ENCODE data around the gene FKBP15. TPM values are rescaled to one million over a fixed set of nuclear protein-coding genes. Genes with fewer than 3 reads are reported as not detected.

Gene FKBP15
- total and polyA plus RNA-seq, 8 donors, result 5.5 to 36.6 (median 13.7) TPM

DNA sequence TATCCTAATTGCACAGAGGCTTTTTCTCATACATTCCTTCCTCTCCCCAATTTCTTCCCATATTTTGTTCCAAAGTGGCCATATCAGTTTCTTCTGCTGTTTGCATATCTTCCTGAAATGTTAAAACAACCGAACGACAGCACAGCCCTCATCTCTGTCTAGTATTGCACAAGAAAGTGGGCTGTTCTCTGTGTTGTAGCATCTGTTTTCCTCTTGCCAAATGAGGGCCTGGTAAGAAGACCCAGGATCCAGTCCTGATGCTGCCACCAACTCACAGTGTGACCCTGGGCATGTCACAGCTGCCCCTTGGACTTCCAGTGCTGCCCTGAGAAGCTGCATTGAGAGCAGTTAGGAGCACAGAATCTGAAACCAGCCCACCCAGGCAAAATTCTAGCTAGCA, 66.1 kb downstream of the FKBP15 start:
- Histone ChIP-seq H3K4me3 (no peak overlapping the region), H3K36me3 (peaks cover 15 to 32% (median 28%) of the 10 kb centered on the region in 4 donors), H3K27me3 (no peaks in the 10 kb centered on the region), H3K4me1 (peaks cover 11 to 58% (median 42%) of the 10 kb centered on the region in 4 donors), H3K9me3 (no peaks in the 10 kb centered on the region), H3K27ac (peak overlapping the region in 3 of 5 donors; percentile 0 to 31 (median 25))
- no peak for TF ChIP-seq POLR2AphosphoS5 (IDR thresholded peaks at IDR 0.05)
- TF ChIP-seq POLR2A (IDR thresholded peaks at IDR 0.05), result no peak
- TF ChIP-seq, protein P1, sequence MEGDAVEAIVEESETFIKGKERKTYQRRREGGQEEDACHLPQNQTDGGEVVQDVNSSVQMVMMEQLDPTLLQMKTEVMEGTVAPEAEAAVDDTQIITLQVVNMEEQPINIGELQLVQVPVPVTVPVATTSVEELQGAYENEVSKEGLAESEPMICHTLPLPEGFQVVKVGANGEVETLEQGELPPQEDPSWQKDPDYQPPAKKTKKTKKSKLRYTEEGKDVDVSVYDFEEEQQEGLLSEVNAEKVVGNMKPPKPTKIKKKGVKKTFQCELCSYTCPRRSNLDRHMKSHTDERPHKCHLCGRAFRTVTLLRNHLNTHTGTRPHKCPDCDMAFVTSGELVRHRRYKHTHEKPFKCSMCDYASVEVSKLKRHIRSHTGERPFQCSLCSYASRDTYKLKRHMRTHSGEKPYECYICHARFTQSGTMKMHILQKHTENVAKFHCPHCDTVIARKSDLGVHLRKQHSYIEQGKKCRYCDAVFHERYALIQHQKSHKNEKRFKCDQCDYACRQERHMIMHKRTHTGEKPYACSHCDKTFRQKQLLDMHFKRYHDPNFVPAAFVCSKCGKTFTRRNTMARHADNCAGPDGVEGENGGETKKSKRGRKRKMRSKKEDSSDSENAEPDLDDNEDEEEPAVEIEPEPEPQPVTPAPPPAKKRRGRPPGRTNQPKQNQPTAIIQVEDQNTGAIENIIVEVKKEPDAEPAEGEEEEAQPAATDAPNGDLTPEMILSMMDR (IDR thresholded peaks at IDR 0.05), result no peak
- TF ChIP-seq EP300 (IDR thresholded peaks at IDR 0.05), result no peak
- no peak for DNase-seq
- 38 to 61% (median 55%) methylated on average over 2 of the region's 2 CpGs for WGBS, 5 donors
- intact Hi-C loops (cut with DNase I; ENCODE audit: low total_unique reads), result no loop called here

DNA sequence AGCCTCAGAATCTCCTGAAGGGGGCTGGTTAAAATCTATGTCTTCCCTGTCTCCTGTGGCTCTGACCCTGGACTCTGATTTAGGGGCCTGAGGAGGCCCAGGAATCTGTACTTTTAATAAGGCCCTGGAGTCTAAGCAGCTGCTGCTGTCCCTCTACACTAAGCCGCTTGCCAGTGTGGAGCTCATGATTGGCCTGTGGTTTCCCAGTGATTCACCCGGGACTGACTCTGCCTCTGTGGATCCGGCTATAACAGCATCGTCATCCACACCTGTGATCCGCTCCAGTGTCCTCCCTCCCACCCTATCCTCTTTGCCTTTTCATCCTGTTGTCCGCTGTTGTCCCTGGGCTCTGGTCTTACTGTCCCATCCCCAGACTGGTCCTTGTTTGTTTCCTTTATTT, 66.6 kb downstream of the FKBP15 start:
- intact Hi-C loops (cut with DNase I; ENCODE audit: low total_unique reads), result no loop called here
- no peak for DNase-seq
- no peak for TF ChIP-seq POLR2A (IDR thresholded peaks at IDR 0.05)
- TF ChIP-seq, protein P1 (IDR thresholded peaks at IDR 0.05), result no peak
- no peak for TF ChIP-seq POLR2AphosphoS5 (IDR thresholded peaks at IDR 0.05)
- TF ChIP-seq EP300 (IDR thresholded peaks at IDR 0.05), result no peak
- H3K27ac ChIP-seq, result peak overlapping the region in 4 of 5 donors; percentile 1 to 31 (median 14)
- H3K27me3 ChIP-seq, result no peaks in the 10 kb centered on the region
- peak overlapping the region in 1 of 4 donors; percentile 6 for H3K4me3 ChIP-seq
- WGBS, 5 donors, result 77 to 88% (median 83%) methylated on average over 6 of the region's 6 CpGs
- peaks cover 11 to 58% (median 42%) of the 10 kb centered on the region in 4 donors for H3K4me1 ChIP-seq
- peaks cover 10 to 27% (median 23%) of the 10 kb centered on the region in 4 donors for H3K36me3 ChIP-seq
- H3K9me3 ChIP-seq, result no peaks in the 10 kb centered on the region

DNA sequence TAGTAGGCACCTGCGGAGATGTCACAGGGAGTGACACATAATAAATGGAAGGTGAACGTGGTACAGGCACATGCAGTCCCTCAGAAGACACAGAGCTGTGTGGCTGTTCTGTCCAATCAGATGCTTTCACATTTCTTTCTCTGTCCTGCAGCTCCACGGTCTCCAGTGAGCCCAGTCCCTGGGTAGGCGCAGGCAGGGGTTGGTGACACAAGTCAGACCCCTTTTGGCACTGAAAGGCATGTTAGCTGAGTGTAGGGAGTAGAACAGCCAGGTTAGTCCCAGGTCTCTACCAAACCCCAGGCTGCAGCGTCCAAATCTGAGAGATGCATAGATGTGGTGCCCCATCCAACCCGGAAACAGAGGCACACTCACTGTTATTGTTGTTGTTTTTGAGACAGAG, 67.5 kb downstream of the FKBP15 start:
- Histone ChIP-seq H3K36me3 (peaks cover 9 to 18% (median 15%) of the 10 kb centered on the region in 4 donors), H3K27ac (peak overlapping the region in 1 of 5 donors; percentile 31), H3K9me3 (no peaks in the 10 kb centered on the region), H3K4me1 (peaks cover 11 to 58% (median 42%) of the 10 kb centered on the region in 4 donors), H3K27me3 (no peaks in the 10 kb centered on the region), H3K4me3 (no peak overlapping the region)
- TF ChIP-seq POLR2A (IDR thresholded peaks at IDR 0.05) (no peak), EP300 (IDR thresholded peaks at IDR 0.05) (no peak), POLR2AphosphoS5 (IDR thresholded peaks at IDR 0.05) (no peak)
- TF ChIP-seq, protein P1 (IDR thresholded peaks at IDR 0.05), result no peak
- intact Hi-C loops (cut with DNase I; ENCODE audit: low total_unique reads), result no loop called here
- DNase-seq, result no peak
- 73 to 87% (median 83%) methylated on average over 6 of the region's 6 CpGs for WGBS, 5 donors

DNA sequence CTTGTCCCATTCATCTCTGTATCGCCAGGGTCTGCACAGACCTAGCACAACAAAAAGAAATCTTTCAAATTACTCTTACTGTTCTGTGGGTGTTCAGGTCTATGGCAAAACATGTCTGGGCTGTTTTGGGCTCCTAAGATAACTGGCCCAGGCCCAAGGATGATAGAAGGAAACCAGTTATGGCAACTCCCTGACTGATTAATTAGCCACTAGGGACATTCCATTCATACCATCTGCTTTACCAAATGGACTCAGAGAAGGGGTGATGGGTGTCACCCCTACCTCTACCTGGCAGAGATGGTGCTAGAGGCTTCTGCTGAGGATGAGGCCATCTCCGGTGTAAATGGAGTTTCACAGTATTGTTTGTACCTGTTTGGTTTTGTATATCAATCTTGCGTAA, 68.4 kb downstream of the FKBP15 start:
- 87 to 93% (median 91%) methylated on average over 3 of the region's 3 CpGs for WGBS, 5 donors
- DNase-seq, result no peak
- peak overlapping the region in 2 of 5 donors; percentile 87 to 89 for H3K27ac ChIP-seq
- intact Hi-C loops (cut with DNase I; ENCODE audit: low total_unique reads), result no loop called here
- TF ChIP-seq EP300 (IDR thresholded peaks at IDR 0.05), result no peak
- no peak for TF ChIP-seq POLR2AphosphoS5 (IDR thresholded peaks at IDR 0.05)
- TF ChIP-seq, protein P1 (IDR thresholded peaks at IDR 0.05), result no peak
- no peak for TF ChIP-seq POLR2A (IDR thresholded peaks at IDR 0.05)
- no peaks in the 10 kb centered on the region for H3K9me3 ChIP-seq
- H3K27me3 ChIP-seq, result no peaks in the 10 kb centered on the region
- H3K36me3 ChIP-seq, result peaks cover 4 to 9% (median 6%) of the 10 kb centered on the region in 4 donors
- H3K4me3 ChIP-seq, result peak overlapping the region in 2 of 4 donors; percentile 83 to 91
- H3K4me1 ChIP-seq, result peaks cover 11 to 58% (median 42%) of the 10 kb centered on the region in 4 donors

Data from stomach (tissue), 9 donors.